Fibroblast of lung (primary cell): Measurements from ENCODE around the gene BRD2. TPM values are rescaled to one million over a fixed set of nuclear protein-coding genes. Genes with fewer than 3 reads are reported as not detected.

Experiments used
- DNase-seq, 2 donors: peaks; one replicate each; pipeline versions ENCODE4 v3.0.0 to v3.0.0-alpha.2; 2010; ENCODE audit warnings: low read depth in 2 of 2
- H2AFZ ChIP-seq: 2 replicates; pipeline ENCODE4 v1.5.1; 2012; ENCODE audit warnings: low read length, control low read depth, inconsistent platforms
- H3K27ac ChIP-seq: 2 replicates; pipeline ENCODE4 v1.5.1; 2011; ENCODE audit warnings: low read length, control low read depth; ENCODE audit not compliant: insufficient read depth
- H3K27me3 ChIP-seq: 2 replicates; pipeline ENCODE4 v1.5.1; 2011; ENCODE audit warnings: mild to moderate bottlenecking, low read length; ENCODE audit not compliant: control insufficient read depth, insufficient read depth
- H3K36me3 ChIP-seq: 2 replicates; pipeline ENCODE4 v1.5.1; 2011; ENCODE audit warnings: low read length; ENCODE audit not compliant: control insufficient read depth, insufficient read depth
- H3K4me1 ChIP-seq: 2 replicates; pipeline ENCODE4 v1.5.1; 2011; ENCODE audit warnings: low read length; ENCODE audit not compliant: control insufficient read depth, insufficient read depth; ENCODE audit errors: extremely low read depth
- H3K4me2 ChIP-seq: 2 replicates; pipeline ENCODE4 v1.5.1; 2011; ENCODE audit warnings: low read length, control low read depth; ENCODE audit not compliant: insufficient read depth; ENCODE audit errors: extremely low read depth
- H3K4me3 ChIP-seq, 4 experiments: fragments of 200-600 bp in 1 of 4; sonication (generic) in 1 of 4; replicated peaks in 1 of 4; 2 replicates each; pipeline ENCODE4 v1.5.1; 2011 to 2016; ENCODE audit warnings: low read length in 4 of 4, low read depth in 3 of 4, mild to moderate bottlenecking in 3 of 4, control low read depth in 2 of 4, inconsistent platforms in 1 of 4, mixed read lengths in 1 of 4; ENCODE audit not compliant: insufficient read depth in 1 of 4; ENCODE audit errors: control extremely low read depth in 1 of 4
- H3K79me2 ChIP-seq: 2 replicates; pipeline ENCODE4 v1.5.1; 2012; ENCODE audit warnings: mild to moderate bottlenecking, low read length, inconsistent platforms; ENCODE audit not compliant: control insufficient read depth, insufficient read depth
- H3K9ac ChIP-seq: 2 replicates; pipeline ENCODE4 v1.5.1; 2011; ENCODE audit warnings: mild to moderate bottlenecking, low read length, control low read depth; ENCODE audit not compliant: insufficient read depth
- H3K9me3 ChIP-seq: 2 replicates; pipeline ENCODE4 v1.5.1; 2012; ENCODE audit warnings: low read depth, low read length; ENCODE audit not compliant: control insufficient read depth, insufficient read depth
- H4K20me1 ChIP-seq: 2 replicates; pipeline ENCODE4 v1.5.1; 2011; ENCODE audit warnings: low read length; ENCODE audit not compliant: control insufficient read depth, insufficient read depth; ENCODE audit errors: extremely low read depth
- CTCF ChIP-seq, 2 donors: IDR thresholded peaks in 1 of 2; conservative IDR thresholded peaks in 1 of 2; 1 replicate in 1 of 2; 2 replicates in 1 of 2; pipeline ENCODE4 v1.5.1; 2011 to 2012; ENCODE audit warnings: low read length in 2 of 2, control low read depth in 1 of 2, inconsistent platforms in 1 of 2, low read depth in 1 of 2, mild to moderate bottlenecking in 1 of 2
- EZH2 ChIP-seq: IDR thresholded peaks from 2 replicates; pipeline ENCODE4 v1.5.1; 2012; ENCODE audit warnings: low read length, control low read depth, mild to moderate bottlenecking; ENCODE audit errors: missing control alignments
- polyA plus RNA-seq, 2 donors: library from polyadenylated mRNA; depleted of rRNA in 1 of 2; stranded (reverse) in 1 of 2; unstranded in 1 of 2; fragments of >200 nt; gene quantifications; 2 replicates each; pipeline ENCODE4 v1.2.1, GENCODE V29; 2011 to 2012; ENCODE audit warnings: missing spikeins in 1 of 2
- total RNA-seq: library from RNA; depleted of rRNA; stranded (reverse); fragments of >200 nt; gene quantifications from 2 replicates; pipeline ENCODE4 v1.2.1, GENCODE V29; 2014

Gene BRD2
- total and polyA plus RNA-seq, 2 donors (not counting 1 experiment from before 2014, with no cell fraction given) = 75.6 to 126 TPM

GRCh38 chr6:32950010-32950409 lies 18.4 kb upstream of the BRD2 start:
- Histone ChIP-seq H3K4me3 (no peak overlapping the region), H2AFZ (no peak overlapping the region), H3K9ac (no peak overlapping the region), H4K20me1 (no peaks in the 10 kb centered on the region), H3K9me3 (no peaks in the 10 kb centered on the region), H3K27me3 (no peaks in the 10 kb centered on the region), H3K36me3 (no peaks in the 10 kb centered on the region), H3K27ac (no peak overlapping the region), H3K4me1 (peaks cover 1% of the 10 kb centered on the region), H3K4me2 (no peak overlapping the region), H3K79me2 (no peaks in the 10 kb centered on the region)
- DNase-seq = no peak
- TF ChIP-seq CTCF (conservative IDR thresholded peaks at IDR 0.05 in 1 of 2, IDR thresholded peaks at IDR 0.05 in 1 of 2; ENCODE audit: low read depth in 1 of 2, low read length in 2 of 2) (no peak), EZH2 (no peak)

- TF ChIP-seq EZH2 (no peak), CTCF (conservative IDR thresholded peaks at IDR 0.05 in 1 of 2, IDR thresholded peaks at IDR 0.05 in 1 of 2; ENCODE audit: low read depth in 1 of 2, low read length in 2 of 2) (no peak)
- Histone ChIP-seq H3K27me3 (no peaks in the 10 kb centered on the region), H3K27ac (no peak overlapping the region), H3K36me3 (no peaks in the 10 kb centered on the region), H4K20me1 (no peaks in the 10 kb centered on the region), H3K79me2 (no peaks in the 10 kb centered on the region), H3K9ac (no peak overlapping the region), H3K9me3 (no peaks in the 10 kb centered on the region), H3K4me2 (no peak overlapping the region), H3K4me3 (no peak overlapping the region), H2AFZ (no peak overlapping the region), H3K4me1 (no peaks in the 10 kb centered on the region)
- no peak for DNase-seq
These were observed 17.9 kb upstream of the BRD2 start for GRCh38 chr6:32950449-32950848.

GRCh38 chr6:32952817-32953739 lies 15.3 kb upstream of the BRD2 start, which contains the start of gene HLA-DMA:
Gene HLA-DMA (minus strand): TSS chr6:32953097. CDS start chr6:32953036, 61 bp downstream.
- peak within 1 kb of the TSS; percentile 9 for H3K4me2 ChIP-seq
- H3K27ac ChIP-seq = no peak within 1 kb of the TSS

More at GRCh38 chr6:32952817-32953739, 15.3 kb upstream of the BRD2 start, which contains the start of gene HLA-DMA:
- no peaks in the 10 kb centered on the region for H3K4me1 ChIP-seq
- TF ChIP-seq CTCF (conservative IDR thresholded peaks at IDR 0.05 in 1 of 2, IDR thresholded peaks at IDR 0.05 in 1 of 2; ENCODE audit: low read depth in 1 of 2, low read length in 2 of 2) = peak; percentile 79 to 93
- no peak for TF ChIP-seq EZH2
- H3K79me2 ChIP-seq = no peaks in the 10 kb centered on the region
- no peaks in the 10 kb centered on the region for H4K20me1 ChIP-seq
- no peaks in the 10 kb centered on the region for H3K27me3 ChIP-seq
- DNase-seq = peak; percentile 84 to 97
- no peaks in the 10 kb centered on the region for H3K9me3 ChIP-seq
- H3K4me3 ChIP-seq = peak within 1 kb of the TSS in 1 of 4 experiments; percentile 33
- H3K36me3 ChIP-seq = no peaks in the 10 kb centered on the region
- H2AFZ ChIP-seq = peak within 1 kb of the TSS; percentile 81
- no peak within 1 kb of the TSS for H3K9ac ChIP-seq
